Uterus (tissue), 4 donors: ENCODE measurements around the gene FBXW12. TPM values are rescaled to one million over a fixed set of nuclear protein-coding genes. Genes with fewer than 3 reads are reported as not detected.

Experiments
- DNase-seq, 2 donors: peaks; one replicate each; pipeline ENCODE4 v3.0.0-alpha.2; 2019 to 2020
- H3K27ac ChIP-seq, 2 donors: fragments of 200-600 bp; sonication (generic); 1 replicate in 1 of 2; 2 replicates in 1 of 2; pipeline ENCODE4 v1.5.1; 2016 to 2018
- H3K27me3 ChIP-seq, 2 donors: fragments of 200-600 bp; sonication (generic); one replicate each; pipeline ENCODE4 v1.5.1; 2018 to 2019; ENCODE audit warnings: control low read depth in 1 of 2
- H3K36me3 ChIP-seq, 2 donors: fragments of 200-600 bp; sonication (generic); one replicate each; pipeline ENCODE4 v1.5.1; 2019; ENCODE audit warnings: control low read depth in 1 of 2
- H3K4me1 ChIP-seq, 2 donors: fragments of 200-600 bp; sonication (generic); one replicate each; pipeline ENCODE4 v1.5.1; 2018 to 2019; ENCODE audit warnings: control low read depth in 1 of 2
- H3K4me3 ChIP-seq, 2 donors: fragments of 200-600 bp; sonication (generic); 1 replicate in 1 of 2; 2 replicates in 1 of 2; pipeline ENCODE4 v1.5.1; 2018 to 2019; ENCODE audit warnings: mild to moderate bottlenecking in 1 of 2
- H3K9me3 ChIP-seq, 2 donors: fragments of 200-600 bp; sonication (generic); one replicate each; pipeline ENCODE4 v1.5.1; 2019; ENCODE audit warnings: control low read depth in 1 of 2
- CTCF ChIP-seq, 4 experiments: fragments of 200-600 bp in 2 of 4; fragments of 450-650 bp in 2 of 4; sonication (generic) in 2 of 4; IDR thresholded peaks; one replicate each; pipeline ENCODE4 v1.5.1; 2016 to 2019; ENCODE audit warnings: antibody characterized with exemption in 4 of 4, mild to moderate bottlenecking in 2 of 4, moderate library complexity in 1 of 4
- POLR2A ChIP-seq, 2 donors: fragments of 450-650 bp; IDR thresholded peaks; one replicate each; pipeline ENCODE4 v1.6.1; 2016; ENCODE audit warnings: antibody characterized with exemption in 2 of 2, mild to moderate bottlenecking in 1 of 2, moderate library complexity in 1 of 2
- intact Hi-C: fragments of 100-400 bp; cut with DNase I; formaldehyde crosslinking; loops from one replicate; pipeline ENCODE4 v1.15.1; 2023; ENCODE audit warnings: low total_unique reads
- total RNA-seq, 4 donors: library from RNA; depleted of rRNA in 3 of 4; stranded (reverse); fragments of >200 nt in 3 of 4; gene quantifications; one replicate each; pipeline versions ENCODE4 v1.1.0 to v1.2.4, GENCODE V29; 2014 to 2023
- donor health status: DM: yes; HTN: yes; CAD: no.

The FBXW12 gene
- total RNA-seq, 4 donors from 2014 or later = 0.37 to 0.55 TPM; not detected in 2

GRCh38 chr3:48428572-48429316 is 56.7 kb downstream of the FBXW12 start:
- Histone ChIP-seq H3K4me1 (peaks cover 11 to 20% of the 10 kb centered on the region in 2 donors), H3K9me3 (no peaks in the 10 kb centered on the region), H3K27me3 (no peaks in the 10 kb centered on the region), H3K4me3 (peak overlapping the region; percentile 61 to 62), H3K36me3 (no peaks in the 10 kb centered on the region), H3K27ac (peak overlapping the region; percentile 91 to 97)
- TF ChIP-seq POLR2A (IDR thresholded peaks at IDR 0.05) (peak; percentile 30 to 77), CTCF (IDR thresholded peaks at IDR 0.05) (peak in 1 of 4 experiments; percentile 14)
- DNase-seq = peak; percentile 61
- intact Hi-C loops = no loop called here

DNA sequence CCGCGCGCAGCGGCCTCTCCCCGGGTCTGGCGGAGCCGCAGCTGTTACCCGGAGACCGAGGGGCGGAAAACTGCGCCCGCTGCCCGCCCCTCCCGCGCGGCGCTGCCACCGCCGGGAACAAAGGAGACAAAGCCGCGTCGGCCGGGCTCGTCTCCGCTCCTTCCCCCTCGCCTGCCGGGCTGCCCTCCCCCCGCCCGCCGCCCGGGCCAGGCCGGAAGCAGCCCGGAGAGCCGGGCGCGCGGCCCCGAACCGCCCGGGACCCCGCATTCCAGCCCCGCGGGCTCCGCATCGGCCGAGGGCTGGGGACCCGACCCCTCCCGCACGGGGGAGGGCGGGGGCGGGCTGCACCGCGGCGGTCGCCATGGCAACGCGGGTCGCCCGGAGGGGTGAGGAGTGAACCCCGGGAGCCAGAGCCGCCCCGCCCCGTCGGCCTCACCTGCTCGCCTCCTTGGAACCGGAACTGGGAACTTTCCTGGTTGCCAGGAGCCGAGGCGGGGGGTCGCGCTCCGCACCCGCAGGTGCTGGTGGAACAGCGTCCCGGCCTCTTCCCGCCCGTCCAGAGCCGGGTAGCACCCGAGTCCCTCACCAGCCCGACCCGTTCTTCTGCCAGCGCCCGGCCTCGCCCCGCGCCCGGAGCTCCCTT is 57.4 kb downstream of the FBXW12 start:
- TF ChIP-seq POLR2A (IDR thresholded peaks at IDR 0.05) = peak; percentile 3 to 52
- peak in 1 of 4 experiments; percentile 7 for TF ChIP-seq CTCF (IDR thresholded peaks at IDR 0.05)
- Histone ChIP-seq H3K36me3 (no peaks in the 10 kb centered on the region), H3K4me1 (peaks cover 11 to 13% of the 10 kb centered on the region in 2 donors), H3K27me3 (no peaks in the 10 kb centered on the region), H3K27ac (peak overlapping the region; percentile 91 to 97), H3K9me3 (no peaks in the 10 kb centered on the region), H3K4me3 (peak overlapping the region; percentile 61 to 62)
- peak; percentile 62 to 68 for DNase-seq
- intact Hi-C loops = no loop called here

- intact Hi-C loops = no loop called here
- Histone ChIP-seq H3K27me3 (no peaks in the 10 kb centered on the region), H3K36me3 (no peaks in the 10 kb centered on the region), H3K27ac (peak within 1 kb of the TSS; percentile 91 to 97), H3K4me3 (peak within 1 kb of the TSS; percentile 61 to 62), H3K4me1 (peaks cover 9 to 11% of the 10 kb centered on the region in 2 donors), H3K9me3 (no peaks in the 10 kb centered on the region)
- peak; percentile 83 to 94 for DNase-seq
- TF ChIP-seq POLR2A (IDR thresholded peaks at IDR 0.05) (peak in 1 of 2 donors; percentile 56), CTCF (IDR thresholded peaks at IDR 0.05) (no peak)
These were observed 58.1 kb downstream of the FBXW12 start, which contains the start of gene PLXNB1 for GRCh38 chr3:48429960-48430707. TSS of gene PLXNB1 (minus strand) at chr3:48430086. CDS start at chr3:48424611, 5,475 bp downstream.

GRCh38 chr3:48430708-48431101 is 58.7 kb downstream of the FBXW12 start:
- intact Hi-C loops = no loop called here
- H3K4me3 ChIP-seq = no peak overlapping the region
- TF ChIP-seq CTCF (IDR thresholded peaks at IDR 0.05) (no peak), POLR2A (IDR thresholded peaks at IDR 0.05) (no peak)
- H3K36me3 ChIP-seq = no peaks in the 10 kb centered on the region
- no peak for DNase-seq
- H3K27ac ChIP-seq = peak overlapping the region; percentile 91 to 97
- H3K9me3 ChIP-seq = no peaks in the 10 kb centered on the region
- H3K27me3 ChIP-seq = no peaks in the 10 kb centered on the region
- peaks cover 5 to 11% of the 10 kb centered on the region in 2 donors for H3K4me1 ChIP-seq
